SK-N-SH treated with all-trans-retinoic acid at 6 μM for 48 hours (cell line): ENCODE data around the gene TULP1.

ENCODE experiments used
- ARNTL ChIP-seq: fragments of 450-650 bp; formaldehyde crosslinking; IDR thresholded peaks from 2 replicates; pipeline ENCODE4 v1.5.0; 2020; ENCODE audit warnings: low read depth, mild to moderate bottlenecking, moderate library complexity, borderline replicate concordance
- GLIS3 ChIP-seq: fragments of 250-450 bp; sonication (Bioruptor Pico); IDR thresholded peaks from 2 replicates; pipeline ENCODE4 v1.5.0; 2020; ENCODE audit warnings: mild to moderate bottlenecking, moderate library complexity
- OSR1 ChIP-seq: fragments of 250-450 bp; sonication (Bioruptor Pico); IDR thresholded peaks from 2 replicates; pipeline ENCODE4 v1.8.0; 2022; ENCODE audit warnings: moderate library complexity, mild to moderate bottlenecking, inconsistent platforms
- PPARA ChIP-seq: fragments of 250-450 bp; sonication (Bioruptor Pico); IDR thresholded peaks from 2 replicates; pipeline ENCODE4 v1.5.0; 2020; ENCODE audit warnings: mild to moderate bottlenecking, borderline replicate concordance
- TOX ChIP-seq: fragments of 250-450 bp; sonication (Bioruptor Pico); IDR thresholded peaks from 2 replicates; pipeline ENCODE4 v1.8.0; 2021; ENCODE audit warnings: mild to moderate bottlenecking, moderate library complexity, borderline replicate concordance
- ZFP3 ChIP-seq: fragments of 250-450 bp; sonication (Bioruptor Pico); IDR thresholded peaks from 2 replicates; pipeline ENCODE4 v1.5.0; 2020; ENCODE audit warnings: mild to moderate bottlenecking, moderate library complexity
- ZNF8 ChIP-seq: fragments of 450-650 bp; formaldehyde crosslinking; IDR thresholded peaks from 2 replicates; pipeline ENCODE4 v1.5.0; 2020; ENCODE audit warnings: mild to moderate bottlenecking, moderate library complexity

DNA sequence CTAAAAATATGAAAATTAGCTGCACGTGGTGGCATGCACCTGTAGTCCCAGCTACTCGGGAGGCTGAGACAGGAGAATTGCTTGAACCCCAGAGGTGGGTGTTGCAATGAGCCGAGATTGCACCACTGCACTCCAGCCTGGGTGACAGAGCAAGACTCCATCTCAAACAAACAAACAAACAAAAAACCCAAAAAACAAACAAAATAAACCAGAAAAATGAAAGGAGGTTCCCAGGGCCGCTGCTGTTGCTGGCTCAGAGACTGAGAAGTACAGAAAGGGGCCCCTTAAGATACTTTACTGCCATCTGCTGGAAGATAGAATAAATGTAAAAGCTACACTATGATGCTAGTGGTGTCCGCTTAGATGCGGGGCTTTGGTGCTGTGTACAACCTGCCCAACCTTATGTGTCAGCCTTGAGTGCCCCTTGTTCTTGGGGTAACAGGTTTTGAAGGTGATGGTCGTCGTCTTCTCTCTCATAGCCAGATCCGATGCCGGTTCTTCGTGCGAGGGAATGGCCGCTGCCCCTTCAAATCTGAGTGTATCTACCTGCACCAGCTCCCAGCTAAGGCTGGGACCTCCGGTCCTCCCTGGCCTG lies 63.3 kb downstream of the TULP1 start:
- no peak for TF ChIP-seq PPARA
- TF ChIP-seq ARNTL (CRISPR knock-in tag), result no peak
- TF ChIP-seq OSR1 (CRISPR knock-in tag), result no peak
- no peak for TF ChIP-seq ZFP3 (CRISPR knock-in tag)
- no peak for TF ChIP-seq GLIS3 (CRISPR knock-in tag)
- TF ChIP-seq ZNF8 (CRISPR knock-in tag), result no peak
- no peak for TF ChIP-seq TOX (CRISPR knock-in tag)
